HG03432 (cell line): ENCODE results near the gene DDX1.
"Not testable (repeated sequence)": the region's sequence is repeated elsewhere in the genome, so short reads cannot be mapped to it uniquely, and the experiment has no call there.

Experiments
- ATAC-seq: cut with Tn5 transposase; IDR thresholded peaks from one replicate; pipeline ENCODE4 v1.9.1; 2021; ENCODE audit warnings: mild to moderate bottlenecking, moderate library complexity; ENCODE audit not compliant: unreplicated experiment

DDX1 gene

DNA sequence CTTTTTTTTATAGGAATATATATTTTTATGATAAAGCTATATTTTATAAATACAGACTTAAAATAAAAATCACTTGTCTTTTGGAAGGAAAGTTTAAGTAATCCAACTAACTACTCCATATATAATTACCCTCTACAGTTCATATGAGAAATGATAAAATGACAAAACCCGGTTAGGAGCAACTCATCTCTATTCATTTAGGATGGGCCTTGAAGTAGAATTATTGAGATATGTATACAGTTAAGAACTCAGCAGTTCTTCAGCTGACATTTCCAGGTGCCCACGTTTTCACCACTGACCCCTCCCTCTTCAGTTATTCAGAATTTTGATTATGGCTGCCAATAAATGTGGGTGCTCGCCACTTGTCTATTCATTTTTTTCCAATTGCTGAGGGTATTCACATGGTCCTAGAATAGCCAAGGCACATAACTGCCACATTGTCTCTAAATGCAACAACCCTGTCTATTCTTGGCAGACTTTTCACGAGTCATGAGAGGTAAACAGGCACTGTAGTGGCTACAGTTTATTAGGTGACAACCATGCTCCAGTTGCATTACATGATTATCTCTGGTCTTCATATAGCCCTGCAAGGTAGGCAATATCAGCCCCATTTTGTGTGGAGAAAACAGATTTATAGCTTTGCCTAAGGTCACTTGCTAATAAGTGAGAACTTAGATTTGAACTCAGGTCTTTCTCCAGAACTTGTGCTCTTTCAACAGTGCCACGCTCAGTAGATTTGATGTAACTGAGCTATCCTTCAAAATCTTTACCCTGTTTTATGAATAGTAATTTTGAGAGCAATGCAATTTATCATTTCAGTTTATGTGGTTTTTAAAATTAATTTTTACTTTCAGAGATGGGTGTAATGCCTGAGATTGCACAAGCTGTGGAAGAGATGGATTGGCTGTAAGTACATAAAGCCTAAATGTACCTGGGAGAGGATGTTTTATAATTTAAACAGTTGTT lies 2.9 kb downstream of the DDX1 start:
- no peak for ATAC-seq

DNA sequence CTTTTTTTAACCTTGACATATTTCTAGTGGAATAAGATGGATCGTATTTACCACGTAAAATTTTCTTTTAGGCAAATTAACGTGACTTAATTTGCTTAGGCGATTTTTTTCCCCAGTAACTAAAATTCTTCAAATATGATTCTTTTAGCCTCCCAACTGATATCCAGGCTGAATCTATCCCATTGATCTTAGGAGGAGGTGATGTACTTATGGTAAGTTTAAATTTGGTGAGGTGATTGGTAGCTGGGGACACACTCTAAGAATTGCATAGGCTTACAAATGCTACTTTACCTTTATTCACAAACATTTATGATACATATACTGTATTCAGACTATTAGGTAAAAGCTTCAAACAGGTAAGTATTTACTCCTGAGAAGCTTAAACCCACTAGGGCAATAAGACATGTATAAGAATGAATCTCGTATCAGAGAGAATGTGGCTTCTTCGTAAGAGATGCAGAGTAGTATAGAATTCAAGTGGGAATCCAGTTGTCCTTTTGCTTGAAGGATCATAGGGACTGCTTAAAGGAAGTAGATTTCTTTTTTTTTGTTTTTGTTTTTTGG lies 3.8 kb downstream of the DDX1 start:
- ATAC-seq, result no peak

DNA sequence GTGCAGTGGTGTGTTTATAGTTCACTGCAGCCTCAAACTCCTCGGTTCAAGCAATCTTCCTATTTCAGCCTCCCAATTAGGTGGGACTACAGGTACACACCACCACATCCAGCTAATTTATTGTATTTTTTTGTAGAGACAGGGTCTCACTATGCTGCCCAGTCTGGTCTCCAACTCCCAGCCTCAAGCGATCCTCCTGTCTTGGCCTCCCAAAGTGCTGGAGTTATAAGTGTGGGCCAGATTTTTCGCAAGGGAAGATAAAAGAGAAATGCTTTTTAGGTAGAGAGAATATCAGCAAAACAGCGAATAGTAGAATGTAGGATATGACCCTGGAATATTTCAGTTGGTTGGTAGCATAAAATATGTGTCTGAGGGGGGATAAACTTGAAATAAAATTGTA lies 4.3 kb downstream of the DDX1 start:
- no peak for ATAC-seq

DNA sequence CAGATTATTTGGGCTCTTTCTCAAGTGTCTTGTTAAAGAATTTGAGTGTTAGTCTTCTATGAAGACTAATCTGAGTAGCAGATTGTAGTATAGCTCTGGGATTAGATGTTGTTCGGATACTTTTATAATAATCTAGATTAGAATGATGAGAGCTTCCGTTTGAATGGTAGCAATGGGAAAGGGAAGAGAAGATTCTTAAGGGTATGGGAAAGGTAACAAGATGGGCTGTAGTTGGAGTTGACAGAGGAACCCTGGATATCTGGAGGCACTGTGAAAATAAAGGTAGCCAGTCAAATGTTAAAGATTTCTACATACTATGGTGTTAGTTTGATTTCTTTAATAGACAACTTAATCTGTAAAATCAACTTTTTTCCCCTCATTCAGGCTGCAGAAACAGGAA lies 4.7 kb downstream of the DDX1 start:
- ATAC-seq, result no peak

DNA sequence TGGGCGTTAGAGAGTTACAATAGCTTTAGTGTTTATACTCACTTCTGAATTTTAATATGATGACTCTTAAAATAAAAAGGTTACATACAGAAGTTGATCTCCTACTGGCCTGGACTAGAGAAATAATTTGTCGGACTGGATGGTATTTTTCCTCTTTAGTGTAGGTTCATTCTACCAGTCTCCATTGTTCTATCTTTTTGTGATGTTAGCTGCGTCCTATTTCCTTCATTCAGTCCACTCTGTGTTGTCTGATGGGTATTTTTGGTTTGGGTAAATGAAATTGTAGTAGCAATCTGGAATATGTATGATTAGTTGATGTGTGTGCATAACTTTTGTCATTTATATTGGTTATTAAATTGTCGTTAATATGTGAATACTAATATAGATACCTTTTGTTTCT lies 5.3 kb downstream of the DDX1 start:
- ATAC-seq, result no peak

DNA sequence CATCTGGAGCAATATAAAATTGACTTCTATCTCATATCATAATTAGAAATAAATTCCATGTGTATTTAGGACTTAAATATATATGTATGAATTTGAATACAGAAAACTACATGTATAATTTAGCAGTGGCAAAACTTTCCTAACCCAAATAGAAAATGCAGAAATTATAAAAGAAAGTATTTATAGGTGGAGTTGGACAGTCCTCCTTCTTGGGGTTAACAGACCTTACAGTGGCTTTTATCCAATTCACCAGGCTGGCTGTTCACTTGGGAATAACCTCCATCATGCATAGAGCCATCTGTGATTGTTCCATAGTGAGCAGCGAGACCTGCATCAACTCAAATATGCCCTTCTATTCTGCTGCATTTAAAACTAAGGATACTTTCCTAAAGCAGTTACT lies 8.3 kb downstream of the DDX1 start:
- ATAC-seq, result no peak

DNA sequence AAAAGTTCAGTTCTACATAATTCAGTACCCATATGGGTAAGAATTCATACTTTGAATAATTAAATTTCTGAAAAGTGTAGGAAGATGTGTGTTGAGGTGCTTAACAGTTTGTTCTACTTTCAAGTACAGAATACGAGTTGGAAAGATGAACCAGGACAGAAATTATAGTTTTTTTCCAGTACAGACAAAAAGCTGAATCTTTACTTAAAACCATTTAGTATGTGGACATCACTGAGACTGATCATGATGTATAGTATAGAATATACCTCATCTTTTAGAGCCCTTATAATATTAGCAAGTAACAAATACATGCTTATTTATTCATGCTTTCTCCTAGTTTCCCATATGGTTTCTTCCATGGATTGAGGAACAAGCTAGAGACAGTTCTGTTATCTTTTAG lies 10.0 kb downstream of the DDX1 start:
- no peak for ATAC-seq

DNA sequence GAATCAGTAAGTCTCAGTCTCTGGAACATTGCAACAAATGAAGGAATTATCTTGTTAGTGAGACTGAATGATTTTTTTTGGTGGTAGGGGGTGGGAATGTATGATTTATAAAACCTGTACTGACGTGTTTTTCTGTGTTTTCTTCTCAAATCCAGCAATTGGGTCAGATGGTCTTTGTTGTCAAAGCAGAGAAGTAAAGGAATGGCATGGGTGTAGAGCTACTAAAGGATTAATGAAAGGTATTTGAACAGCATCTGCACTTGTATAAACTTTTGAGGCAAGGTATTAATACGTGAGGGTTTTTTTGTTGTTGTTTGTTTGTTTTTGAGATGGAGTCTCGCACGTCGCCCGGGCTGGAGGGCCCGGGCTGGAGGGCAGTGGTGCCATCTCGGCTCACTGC lies 10.7 kb downstream of the DDX1 start:
- no peak for ATAC-seq

DNA sequence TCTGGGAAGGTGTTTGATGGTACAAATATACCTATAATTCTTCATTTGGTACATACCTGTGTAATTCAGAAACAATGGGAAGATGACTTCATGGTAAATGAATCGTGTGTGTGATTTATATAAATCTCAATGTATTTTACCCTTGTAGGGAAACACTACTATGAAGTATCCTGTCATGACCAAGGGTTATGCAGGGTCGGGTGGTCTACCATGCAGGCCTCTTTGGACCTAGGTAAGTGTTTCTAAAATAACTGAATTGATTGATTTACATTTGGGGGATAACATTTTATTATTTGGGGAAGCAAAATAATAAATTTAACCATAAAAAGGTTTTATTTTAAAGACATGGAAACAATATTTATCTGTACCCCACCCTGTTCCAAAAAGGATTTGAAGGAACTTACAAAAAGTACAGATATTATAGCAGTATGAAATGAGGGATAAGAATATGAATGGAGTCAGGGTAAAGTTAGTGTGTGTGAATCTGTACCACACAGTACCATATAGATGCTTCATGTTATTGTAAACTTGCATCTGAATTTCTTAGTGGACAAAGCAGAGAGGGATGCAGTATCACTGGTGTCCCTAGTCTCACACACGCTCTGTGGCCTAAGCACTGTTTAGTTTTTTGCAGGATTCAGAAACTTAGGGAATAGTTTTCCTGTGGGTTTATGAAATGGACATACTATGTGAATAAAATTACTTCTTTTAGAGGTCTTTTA lies 11.5 kb downstream of the DDX1 start:
- no peak for ATAC-seq

DNA sequence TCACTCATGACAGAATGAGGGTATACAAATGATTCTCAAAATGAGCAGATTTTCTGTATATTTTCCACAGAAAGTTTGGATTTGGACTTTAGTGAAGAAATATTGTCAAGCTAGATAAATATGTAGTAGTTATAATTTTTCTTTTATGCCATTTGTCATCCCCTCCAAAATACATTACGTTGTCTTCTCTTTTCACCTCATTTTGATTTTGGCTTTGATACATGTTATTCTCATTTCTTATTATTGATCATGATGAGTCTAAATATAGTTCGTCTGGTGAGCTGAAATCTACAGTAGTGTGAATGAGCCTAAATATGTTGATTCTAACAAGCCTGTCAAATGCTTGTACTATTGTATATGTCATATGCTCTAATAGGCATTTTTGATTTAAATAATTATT lies 12.3 kb downstream of the DDX1 start:
- ATAC-seq, result no peak

DNA sequence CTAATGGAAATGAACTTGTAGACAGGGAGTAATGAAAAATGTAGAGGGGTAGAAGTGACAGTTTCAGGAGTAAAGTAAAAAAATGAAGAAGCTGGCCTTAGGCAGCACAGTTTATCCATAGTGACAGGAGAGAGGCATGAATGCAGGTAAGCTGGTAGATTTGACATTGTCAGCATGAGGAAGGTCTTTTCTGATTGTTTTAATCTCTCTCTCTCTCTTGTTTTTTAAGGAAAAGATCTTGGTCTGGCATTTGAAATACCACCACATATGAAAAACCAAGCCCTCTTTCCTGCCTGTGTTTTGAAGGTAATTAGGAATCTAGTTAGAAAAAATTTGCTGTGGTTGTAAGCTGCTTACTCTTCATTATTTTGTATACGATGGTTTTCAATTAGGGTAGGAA lies 14.1 kb downstream of the DDX1 start:
- no peak for ATAC-seq

DNA sequence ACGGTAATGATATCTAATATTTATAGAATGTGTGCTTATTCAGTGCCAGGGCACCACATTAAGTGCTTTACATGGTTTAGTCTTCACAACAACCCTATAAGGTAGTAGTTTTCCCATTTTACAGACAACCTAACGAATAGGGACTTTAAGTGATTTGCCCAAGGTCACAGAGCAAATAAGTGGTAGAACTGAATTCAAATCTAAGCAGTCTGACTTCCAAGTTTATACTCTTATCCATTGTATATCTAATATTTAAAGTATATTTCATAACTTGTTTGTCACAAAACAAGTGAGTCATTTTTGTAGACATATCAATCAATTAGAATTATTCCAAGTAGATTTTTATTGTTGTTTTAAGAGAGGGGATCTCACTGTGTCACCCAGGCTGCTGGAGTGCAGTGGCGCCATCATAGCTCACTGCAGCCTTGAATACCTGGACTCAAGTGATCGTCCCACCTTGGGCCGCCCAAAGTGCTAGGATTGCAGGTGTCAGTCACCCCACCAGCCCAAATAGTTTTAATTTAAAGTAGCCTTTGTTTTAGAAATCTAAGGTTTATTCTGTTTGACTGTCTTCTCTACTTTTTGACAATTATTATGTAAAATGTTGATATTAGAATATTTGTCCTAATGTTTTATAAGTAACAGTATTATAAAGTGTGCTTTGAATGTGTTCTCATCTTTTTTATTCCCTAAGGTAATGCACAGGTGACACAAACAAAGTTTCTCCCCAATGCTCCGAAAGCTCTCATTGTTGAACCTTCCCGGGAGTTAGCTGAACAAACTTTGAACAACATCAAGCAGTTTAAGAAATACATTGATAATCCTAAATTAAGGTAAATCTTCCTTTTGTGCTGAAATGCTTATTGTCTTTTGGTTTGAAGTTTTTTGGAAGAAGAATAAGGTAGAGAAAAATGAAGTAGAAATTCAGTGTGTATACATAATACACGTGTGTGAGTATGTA lies 15.1 kb downstream of the DDX1 start:
- no peak for ATAC-seq

DNA sequence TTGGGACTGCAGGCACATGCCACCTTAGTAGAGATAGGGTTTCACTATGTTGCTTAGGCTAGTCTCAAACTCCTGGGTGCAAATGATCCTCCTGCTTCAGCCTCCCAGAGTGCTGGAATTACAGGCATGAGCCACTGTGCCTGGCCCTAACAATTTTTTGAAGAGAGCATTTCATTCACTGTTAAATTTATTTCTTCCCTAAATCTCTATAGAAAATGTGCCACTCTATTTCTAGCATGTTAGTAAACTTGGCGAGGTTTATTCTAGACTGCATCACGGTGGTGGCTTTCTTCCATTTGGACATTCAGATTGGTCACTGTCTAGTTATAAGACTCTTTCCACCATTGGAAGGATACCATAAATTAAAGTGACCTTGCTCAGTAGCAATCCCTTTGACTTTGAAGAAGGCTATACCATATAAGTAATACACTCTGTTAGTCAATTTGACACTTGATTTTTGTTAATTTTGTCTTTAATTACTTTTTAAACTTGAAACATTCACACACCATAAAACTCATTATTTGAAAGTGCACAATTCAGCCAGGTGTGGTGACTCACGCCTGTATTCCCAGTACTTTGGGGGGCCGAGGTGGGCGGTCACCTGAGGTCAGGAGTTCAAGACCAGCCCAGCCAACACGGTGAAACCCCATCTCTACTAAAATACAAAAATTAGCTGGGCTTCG lies 16.2 kb downstream of the DDX1 start:
- no peak for ATAC-seq

DNA sequence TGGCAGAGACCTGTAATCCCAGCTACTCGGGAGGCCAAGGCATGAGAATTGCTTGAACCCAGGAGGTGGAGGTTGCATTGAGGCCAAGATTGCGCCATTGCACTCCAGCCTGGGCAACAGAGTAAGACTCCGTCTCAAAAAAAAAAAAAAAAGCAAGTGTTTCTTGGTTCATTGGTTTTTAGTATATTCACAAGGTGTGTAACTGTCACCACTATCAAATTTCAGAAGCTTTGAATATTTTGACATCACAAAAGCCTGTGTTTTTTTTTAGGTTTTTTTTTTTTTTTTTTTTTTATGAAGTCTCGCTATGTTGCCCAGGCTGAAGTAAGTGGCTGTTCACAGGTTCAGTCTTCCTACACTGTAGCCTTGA lies 16.7 kb downstream of the DDX1 start:
- no peak for ATAC-seq

DNA sequence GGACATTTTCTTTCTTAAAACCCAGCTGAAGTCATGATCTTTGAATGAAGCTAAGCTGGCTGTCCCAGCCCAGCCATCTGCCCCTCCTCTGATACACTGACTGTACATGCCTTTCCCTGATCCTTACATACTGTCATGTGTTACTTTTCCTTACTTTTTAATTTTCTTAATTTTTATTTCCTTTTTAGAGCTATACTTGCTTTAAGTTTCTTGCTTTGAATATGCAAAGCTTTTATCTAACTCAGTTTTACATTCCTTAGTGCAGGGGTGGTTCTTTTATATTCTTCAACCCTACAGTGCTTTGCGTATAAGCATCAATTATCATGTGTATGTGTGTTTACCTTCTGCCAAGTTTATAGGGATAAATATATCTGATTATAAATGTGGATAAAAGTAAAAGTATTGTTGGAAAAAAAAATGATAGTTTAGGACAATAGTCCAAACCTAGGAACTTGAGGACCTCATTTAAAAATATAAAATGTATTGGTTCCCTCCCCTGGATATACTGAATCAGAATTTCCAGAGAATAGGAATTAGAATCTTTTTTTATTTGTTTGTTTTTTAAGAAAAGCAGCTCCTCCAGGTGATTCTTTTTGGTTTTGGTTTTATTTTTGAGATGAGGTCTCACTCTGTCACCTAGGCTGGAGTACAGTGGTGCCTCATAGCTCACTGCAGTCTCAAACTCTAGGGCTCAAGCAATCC lies 17.8 kb downstream of the DDX1 start:
- ATAC-seq, result no peak

DNA sequence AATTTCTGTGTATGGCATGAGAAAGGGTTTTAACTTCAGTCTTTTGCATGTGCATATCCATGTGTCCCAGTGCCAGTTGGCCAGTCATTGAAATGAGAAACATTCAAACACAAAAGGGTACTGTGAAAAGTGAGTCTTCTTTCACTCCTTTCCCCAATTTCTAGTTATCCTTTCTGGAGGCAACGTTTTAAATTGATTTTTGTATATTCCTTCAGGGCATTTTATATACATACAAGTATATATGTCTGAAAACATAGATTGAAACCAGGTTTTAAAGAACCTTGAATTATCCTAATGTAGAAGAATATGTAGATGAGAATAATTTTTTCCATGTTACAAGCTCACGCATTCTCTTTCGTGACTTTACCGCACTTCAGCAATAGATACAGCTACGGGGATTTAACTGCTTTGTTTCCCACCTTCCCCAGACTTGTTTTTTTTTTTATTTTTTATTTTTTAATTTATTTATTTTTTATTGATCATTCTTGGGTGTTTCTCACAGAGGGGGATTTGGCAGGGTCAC lies 18.8 kb downstream of the DDX1 start:
- ATAC-seq, result no peak

DNA sequence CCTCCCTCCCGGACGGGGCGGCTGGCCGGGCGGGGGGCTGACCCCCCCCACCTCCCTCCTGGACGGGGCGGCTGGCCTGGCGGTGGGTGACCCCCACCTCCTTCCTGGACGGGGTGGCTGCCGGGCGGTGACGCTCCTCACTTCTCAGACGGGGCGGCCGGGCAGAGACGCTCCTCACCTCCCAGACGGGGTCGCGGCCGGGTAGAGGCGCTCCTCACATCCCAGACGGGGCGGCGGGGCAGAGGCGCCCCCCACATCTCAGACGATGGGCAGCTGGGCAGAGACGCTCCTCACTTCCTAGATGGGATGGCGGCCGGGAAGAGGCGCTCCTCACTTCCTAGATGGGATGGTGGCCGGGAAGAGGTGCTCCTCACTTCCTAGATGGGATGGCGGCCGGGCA lies 20.4 kb downstream of the DDX1 start:
- not testable (repeated sequence) for ATAC-seq

DNA sequence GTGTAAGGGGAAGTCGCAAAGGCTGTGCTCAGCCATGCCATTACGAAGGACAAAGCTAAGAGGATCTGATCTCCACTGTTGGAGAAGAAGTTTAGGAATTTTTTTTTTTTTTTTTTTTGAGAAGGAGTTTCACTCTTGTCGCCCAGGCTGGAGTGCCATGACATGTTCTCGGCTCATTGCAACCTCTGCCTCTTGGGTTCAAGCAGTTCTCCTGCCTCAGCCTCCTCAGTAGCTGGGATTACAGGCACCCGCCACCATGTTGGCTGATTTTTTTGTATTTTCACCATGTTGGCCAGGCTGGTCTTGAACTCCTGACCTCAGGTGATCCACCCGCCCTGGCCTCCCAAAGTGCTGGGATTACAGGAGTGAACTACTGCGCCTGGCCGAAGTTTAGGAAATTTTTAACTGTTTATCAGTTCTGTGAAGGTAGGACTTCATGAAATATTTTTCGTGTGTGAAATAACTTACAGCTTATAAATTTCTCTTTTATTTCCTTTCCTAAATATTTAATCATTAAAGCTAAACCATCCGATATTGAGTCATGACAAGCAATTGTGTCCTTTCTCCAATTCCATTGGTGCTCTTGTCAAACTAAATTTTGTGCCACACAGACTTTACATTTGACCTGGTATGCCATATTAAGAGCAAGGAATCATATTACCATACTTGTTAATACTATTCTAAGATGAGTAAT lies 22.2 kb downstream of the DDX1 start:
- ATAC-seq, result no peak
